Adrenal gland (tissue), 12 donors: ENCODE data around the gene KIAA1958. TPM values are rescaled to one million over a fixed set of nuclear protein-coding genes. Genes with fewer than 3 reads are reported as not detected.

ENCODE experiments used
- DNase-seq, 7 donors: peaks; one replicate each; pipeline ENCODE4 v3.0.0-alpha.2; 2019 to 2020
- H3K27ac ChIP-seq, 5 donors: fragments of 200-600 bp; sonication (generic) in 4 of 5; 1 replicate in 3 of 5; 2 replicates in 2 of 5; pipeline versions ENCODE4 v1.5.1 to v1.8.0; 2016 to 2020; ENCODE audit warnings: mild to moderate bottlenecking in 1 of 5
- H3K27me3 ChIP-seq: fragments of 200-600 bp; 2 replicates; pipeline ENCODE4 v1.8.0; 2021
- H3K36me3 ChIP-seq, 2 donors: fragments of 200-600 bp; replicated peaks in 1 of 2; 1 replicate in 1 of 2; 2 replicates in 1 of 2; pipeline versions ENCODE4 v1.5.1 to v1.8.0; 2018 to 2022
- H3K4me1 ChIP-seq, 2 donors: fragments of 200-600 bp; replicated peaks in 1 of 2; 1 replicate in 1 of 2; 2 replicates in 1 of 2; pipeline versions ENCODE4 v1.5.1 to v1.8.0; 2018 to 2021
- H3K4me3 ChIP-seq, 4 donors: fragments of 200-600 bp; sonication (generic) in 3 of 4; one replicate each; pipeline ENCODE4 v1.5.1; 2016 to 2018
- H3K9me3 ChIP-seq, 3 donors: fragments of 200-600 bp; sonication (generic) in 1 of 3; replicated peaks in 1 of 3; 1 replicate in 2 of 3; 2 replicates in 1 of 3; pipeline versions ENCODE4 v1.5.1 to v1.8.0; 2016 to 2021
- POLR2A ChIP-seq, 2 donors: fragments of 450-650 bp; IDR thresholded peaks; one replicate each; pipeline ENCODE4 v1.6.1; 2017; ENCODE audit warnings: antibody characterized with exemption in 2 of 2, mild to moderate bottlenecking in 2 of 2, moderate library complexity in 1 of 2
- WGBS, 4 donors: extraction: QIAGEN DNeasy Blood & Tissue Kit in 2 of 4; methylation state at CpG; one replicate each; pipeline versions ENCODE4 v1.1.5 to v1.1.7; 2013 to 2017; 5-methylcytosine and 5-hydroxymethylcytosine counted together
- intact Hi-C, 2 donors: fragments of 100-400 bp; cut with DNase I; formaldehyde crosslinking; loops; one replicate each; pipeline versions ENCODE4 v1.14.1 to v1.15.0; 2022 to 2023
- polyA plus RNA-seq, 3 donors: library from polyadenylated mRNA; stranded (reverse); fragments of 200-250 nt in 2 of 3; fragments of 350-450 nt in 1 of 3; fragmentation: Illumina TruSeq in 1 of 3; extraction: RNeasy Lipid Tissue Mini Kit (QIAGEN cat#74804) in 1 of 3; gene quantifications; one replicate each; pipeline ENCODE4 v1.2.3, GENCODE V29; 2013 to 2014
- total RNA-seq, 9 donors: library from RNA; depleted of rRNA in 4 of 9; stranded (reverse); fragments of >200 nt in 4 of 9; fragments of 120-200 nt in 1 of 9; fragmentation: NEBNext Ultra II Directional in 1 of 9; extraction: Animal tissue kit (Norgen Biotek cat#: 25700) in 1 of 9; gene quantifications; one replicate each; pipeline versions ENCODE4 v1.1.0 to v1.2.4, GENCODE V29; 2013 to 2023
- TF ChIP-seq, protein P1 (sequence below), 6 experiments: fragments of 450-650 bp in 4 of 6; fragments of 200-600 bp in 2 of 6; sonication (generic) in 1 of 6; IDR thresholded peaks; 1 replicate in 5 of 6; 2 replicates in 1 of 6; pipeline versions ENCODE4 v1.5.1 to v1.8.0; 2016 to 2021; ENCODE audit warnings: antibody characterized with exemption in 6 of 6, mild to moderate bottlenecking in 2 of 6, moderate library complexity in 1 of 6
- donor health status: healthy with polysubstance abuse.
- donor health status: Bipolar disorder and iron deficiency.
- donor health status: DM: yes; HTN: yes; CAD: no.
- donor health status: DM: no; HTN: no; CAD: no.
- donor health status: DM: no; HTN: no; CAD: no.
- donor health status: DM: yes; HTN: yes; CAD: no.

KIAA1958 gene
- total and polyA plus RNA-seq, 12 donors, result 3.5 to 67.2 (median 30.0) TPM

DNA sequence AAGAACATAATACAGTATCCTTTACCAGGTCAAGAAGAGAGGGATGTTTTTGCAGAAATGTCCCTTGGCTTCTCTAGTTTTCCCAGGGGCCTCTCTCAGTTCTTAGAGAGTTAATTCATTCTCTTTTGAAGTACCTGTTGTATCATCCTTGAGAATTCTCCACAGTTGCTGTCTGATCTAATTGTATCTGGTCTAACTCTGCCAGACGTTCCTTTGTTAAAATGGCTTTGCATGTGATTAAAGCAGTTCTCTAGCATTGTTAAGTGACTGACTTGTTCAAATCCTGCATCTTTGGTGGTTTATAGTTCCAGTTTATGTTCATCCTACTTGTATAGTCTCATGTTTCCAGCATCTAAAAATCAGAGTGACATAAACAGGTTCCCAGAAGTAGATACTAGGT lies 65.0 kb downstream of the KIAA1958 start:
- Histone ChIP-seq H3K9me3 (no peaks in the 10 kb centered on the region), H3K4me3 (no peak overlapping the region), H3K27me3 (no peaks in the 10 kb centered on the region), H3K36me3 (no peaks in the 10 kb centered on the region), H3K27ac (peak overlapping the region in 1 of 5 donors; percentile 53), H3K4me1 (peaks cover 20 to 81% of the 10 kb centered on the region in 2 donors)
- 46 to 55% (median 49%) methylated on average over 1 of the region's 1 CpG for WGBS, 4 donors
- intact Hi-C loops, result no loop called here
- TF ChIP-seq POLR2A (IDR thresholded peaks at IDR 0.05), result no peak
- TF ChIP-seq, protein P1, sequence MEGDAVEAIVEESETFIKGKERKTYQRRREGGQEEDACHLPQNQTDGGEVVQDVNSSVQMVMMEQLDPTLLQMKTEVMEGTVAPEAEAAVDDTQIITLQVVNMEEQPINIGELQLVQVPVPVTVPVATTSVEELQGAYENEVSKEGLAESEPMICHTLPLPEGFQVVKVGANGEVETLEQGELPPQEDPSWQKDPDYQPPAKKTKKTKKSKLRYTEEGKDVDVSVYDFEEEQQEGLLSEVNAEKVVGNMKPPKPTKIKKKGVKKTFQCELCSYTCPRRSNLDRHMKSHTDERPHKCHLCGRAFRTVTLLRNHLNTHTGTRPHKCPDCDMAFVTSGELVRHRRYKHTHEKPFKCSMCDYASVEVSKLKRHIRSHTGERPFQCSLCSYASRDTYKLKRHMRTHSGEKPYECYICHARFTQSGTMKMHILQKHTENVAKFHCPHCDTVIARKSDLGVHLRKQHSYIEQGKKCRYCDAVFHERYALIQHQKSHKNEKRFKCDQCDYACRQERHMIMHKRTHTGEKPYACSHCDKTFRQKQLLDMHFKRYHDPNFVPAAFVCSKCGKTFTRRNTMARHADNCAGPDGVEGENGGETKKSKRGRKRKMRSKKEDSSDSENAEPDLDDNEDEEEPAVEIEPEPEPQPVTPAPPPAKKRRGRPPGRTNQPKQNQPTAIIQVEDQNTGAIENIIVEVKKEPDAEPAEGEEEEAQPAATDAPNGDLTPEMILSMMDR (IDR thresholded peaks at IDR 0.05), result no peak
- no peak for DNase-seq

DNA sequence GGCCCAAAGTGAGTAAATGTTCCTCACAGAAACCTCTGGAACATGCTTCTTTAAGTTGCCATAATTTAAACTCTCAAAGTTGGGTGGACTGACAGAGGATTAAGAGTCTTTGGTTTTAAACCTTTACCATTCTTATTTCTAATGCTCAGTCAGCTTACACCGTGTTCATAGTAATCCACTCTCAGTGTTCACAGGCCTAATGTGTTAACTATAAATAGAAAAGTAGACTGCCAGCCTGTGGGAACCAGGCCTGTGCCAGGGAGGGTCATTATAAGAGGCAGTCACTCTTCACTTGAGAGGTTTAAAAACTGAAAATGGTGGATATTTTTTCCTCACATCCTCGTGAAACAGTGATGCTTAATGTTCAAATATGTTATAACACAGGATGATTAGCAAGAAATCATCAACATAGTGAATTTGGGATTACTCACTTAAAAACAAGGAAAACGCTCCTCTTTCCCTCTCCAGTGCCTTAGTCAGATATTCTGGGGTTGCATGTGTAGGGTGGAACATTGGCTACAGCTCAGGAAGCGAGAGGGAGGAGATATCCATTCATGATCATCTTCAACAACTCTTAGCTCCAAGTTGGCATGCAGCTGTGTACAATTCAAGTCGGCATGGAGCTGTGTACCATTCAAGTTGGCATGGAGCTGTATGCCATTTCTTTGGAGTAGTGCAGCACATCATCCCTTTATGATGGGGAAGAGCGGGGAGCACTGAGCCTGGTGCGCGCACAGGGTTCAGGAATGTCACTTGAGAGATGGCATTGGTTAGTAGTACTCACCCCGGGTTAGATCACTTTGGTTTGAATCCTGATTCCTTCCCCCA lies 65.8 kb downstream of the KIAA1958 start:
- no peaks in the 10 kb centered on the region for H3K36me3 ChIP-seq
- no peak overlapping the region for H3K4me3 ChIP-seq
- H3K9me3 ChIP-seq, result no peaks in the 10 kb centered on the region
- peak overlapping the region in 2 of 5 donors; percentile 53 to 56 for H3K27ac ChIP-seq
- WGBS, 4 donors, result 74 to 79% (median 77%) methylated on average over 9 of the region's 9 CpGs
- no peak for TF ChIP-seq POLR2A (IDR thresholded peaks at IDR 0.05)
- TF ChIP-seq, protein P1 (IDR thresholded peaks at IDR 0.05), result no peak
- no peaks in the 10 kb centered on the region for H3K27me3 ChIP-seq
- DNase-seq, result no peak
- H3K4me1 ChIP-seq, result peaks cover 12 to 77% of the 10 kb centered on the region in 2 donors
- intact Hi-C loops, result no loop called here

DNA sequence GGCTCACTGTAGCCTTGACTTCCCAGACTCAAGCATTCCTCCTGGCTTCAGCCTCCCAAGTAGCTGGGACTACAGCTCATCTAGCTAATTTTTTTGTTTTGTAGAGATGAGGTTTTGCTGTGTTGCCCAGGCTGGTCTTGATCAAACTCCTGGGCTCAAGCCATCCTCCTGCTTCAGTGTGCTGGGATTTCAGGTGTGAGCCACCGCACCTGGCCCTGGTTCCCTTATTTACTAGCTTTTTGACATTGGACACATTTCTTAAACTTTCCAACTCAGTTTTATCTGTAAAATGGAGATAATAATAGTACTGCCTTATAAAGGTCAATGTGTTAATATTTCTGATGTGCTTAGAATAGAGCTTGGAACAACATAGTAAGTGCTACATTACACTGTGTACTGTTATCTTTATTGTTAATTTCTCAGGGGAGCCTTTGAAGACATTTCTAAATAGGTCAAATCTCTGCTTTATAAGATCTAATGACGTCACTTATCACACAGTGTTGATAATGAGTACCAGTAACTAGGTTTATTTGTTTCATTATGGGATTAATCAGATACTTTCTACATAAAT lies 66.7 kb downstream of the KIAA1958 start:
- Histone ChIP-seq H3K4me3 (no peak overlapping the region), H3K27me3 (no peaks in the 10 kb centered on the region), H3K36me3 (no peaks in the 10 kb centered on the region), H3K27ac (peak overlapping the region in 1 of 5 donors; percentile 56), H3K4me1 (peaks cover 4 to 72% of the 10 kb centered on the region in 2 donors), H3K9me3 (no peaks in the 10 kb centered on the region)
- no peak for TF ChIP-seq POLR2A (IDR thresholded peaks at IDR 0.05)
- TF ChIP-seq, protein P1 (IDR thresholded peaks at IDR 0.05), result no peak
- WGBS, 4 donors, result 47 to 64% (median 50%) methylated on average over 2 of the region's 2 CpGs
- no peak for DNase-seq
- intact Hi-C loops, result no loop called here

DNA sequence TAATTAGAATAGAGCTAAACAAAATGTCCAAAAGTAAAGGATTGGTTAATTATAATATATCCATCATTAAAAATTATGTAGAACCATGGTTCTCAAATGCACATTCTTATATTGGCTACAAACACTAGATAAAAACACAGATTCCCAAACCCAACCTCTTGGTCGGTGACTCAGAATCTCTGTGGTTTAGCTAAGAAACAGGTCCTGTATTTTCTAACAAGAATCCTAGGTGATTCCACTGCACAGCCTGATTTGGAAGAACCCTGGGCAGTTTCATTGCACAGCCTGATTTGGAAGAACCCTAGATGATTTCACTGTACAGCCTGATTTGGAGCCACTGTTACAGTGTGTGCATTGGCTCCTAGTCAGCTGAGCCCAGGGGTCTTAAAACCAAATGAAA lies 67.9 kb downstream of the KIAA1958 start:
- intact Hi-C loops, result no loop called here
- TF ChIP-seq, protein P1 (IDR thresholded peaks at IDR 0.05), result no peak
- TF ChIP-seq POLR2A (IDR thresholded peaks at IDR 0.05), result no peak
- DNase-seq, result no peak
- H3K27me3 ChIP-seq, result no peaks in the 10 kb centered on the region
- 43 to 89% (median 72%) methylated on average over 1 of the region's 1 CpG for WGBS, 4 donors
- peaks cover 10 to 72% of the 10 kb centered on the region in 2 donors for H3K4me1 ChIP-seq
- H3K36me3 ChIP-seq, result no peaks in the 10 kb centered on the region
- H3K27ac ChIP-seq, result no peak overlapping the region
- H3K9me3 ChIP-seq, result no peaks in the 10 kb centered on the region
- no peak overlapping the region for H3K4me3 ChIP-seq
